K562 (cell line): ENCODE results near the gene SPAG9.

Experiments
- HDAC2 ChIP-seq: fragments of 450-650 bp; IDR thresholded peaks from 2 replicates; pipeline ENCODE4 v1.6.1; 2016; ENCODE audit warnings: mild to moderate bottlenecking
- L3MBTL2 ChIP-seq: fragments of 450-650 bp; IDR thresholded peaks from 2 replicates; pipeline ENCODE4 v1.6.1; 2016; ENCODE audit warnings: mild to moderate bottlenecking, moderate library complexity
- MTA1 ChIP-seq: fragments of 450-650 bp; IDR thresholded peaks from 2 replicates; pipeline ENCODE4 v1.6.1; 2017; ENCODE audit warnings: borderline replicate concordance
- POLR2AphosphoS5 ChIP-seq: IDR thresholded peaks from 2 replicates; pipeline ENCODE4 v1.6.1; 2011; ENCODE audit warnings: mild to moderate bottlenecking, low read depth, low read length, moderate library complexity; ENCODE audit not compliant: control insufficient read depth, insufficient read depth
- ZNF3 ChIP-seq: fragments of 250-450 bp; sonication (Bioruptor Pico); IDR thresholded peaks from 2 replicates; pipeline ENCODE4 v1.5.0; 2021; ENCODE audit warnings: mild to moderate bottlenecking, moderate library complexity
- TF ChIP-seq, protein P1 (sequence below), 3 experiments: IDR thresholded peaks in 2 of 3; conservative IDR thresholded peaks in 1 of 3; 2 replicates each; pipeline ENCODE4 v1.5.1; 2011 to 2012; ENCODE audit warnings: low read length in 3 of 3, mild to moderate bottlenecking in 3 of 3, control low read depth in 2 of 3, improper control_type of control experiment in 1 of 3, inconsistent platforms in 1 of 3, low read depth in 1 of 3, mixed read lengths in 1 of 3, moderate library complexity in 1 of 3; ENCODE audit not compliant: insufficient read depth in 2 of 3

DNA sequence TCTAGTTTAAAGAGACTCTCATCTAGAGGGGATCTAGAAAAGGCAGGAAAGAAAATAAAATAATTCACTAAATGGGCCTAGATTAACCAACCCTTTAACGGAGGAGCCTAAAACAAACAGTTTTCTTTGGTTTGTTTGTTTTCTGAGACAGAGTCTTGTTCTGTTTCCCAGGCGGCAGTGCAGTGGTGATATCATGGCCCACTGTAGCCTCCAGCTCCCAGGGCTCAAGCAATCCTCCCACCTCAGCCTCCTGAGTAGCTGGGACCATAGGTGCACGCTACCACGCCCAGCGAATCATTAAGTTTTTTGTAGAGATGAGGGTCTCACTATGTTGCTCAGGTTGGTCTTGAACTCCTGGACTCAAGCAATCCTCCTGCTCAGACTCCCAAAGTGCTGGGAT is 132.2 kb downstream of the SPAG9 start:
- TF ChIP-seq HDAC2: no peak
- no peak for TF ChIP-seq MTA1
- no peak for TF ChIP-seq ZNF3
- TF ChIP-seq L3MBTL2: no peak
- TF ChIP-seq, protein P1, sequence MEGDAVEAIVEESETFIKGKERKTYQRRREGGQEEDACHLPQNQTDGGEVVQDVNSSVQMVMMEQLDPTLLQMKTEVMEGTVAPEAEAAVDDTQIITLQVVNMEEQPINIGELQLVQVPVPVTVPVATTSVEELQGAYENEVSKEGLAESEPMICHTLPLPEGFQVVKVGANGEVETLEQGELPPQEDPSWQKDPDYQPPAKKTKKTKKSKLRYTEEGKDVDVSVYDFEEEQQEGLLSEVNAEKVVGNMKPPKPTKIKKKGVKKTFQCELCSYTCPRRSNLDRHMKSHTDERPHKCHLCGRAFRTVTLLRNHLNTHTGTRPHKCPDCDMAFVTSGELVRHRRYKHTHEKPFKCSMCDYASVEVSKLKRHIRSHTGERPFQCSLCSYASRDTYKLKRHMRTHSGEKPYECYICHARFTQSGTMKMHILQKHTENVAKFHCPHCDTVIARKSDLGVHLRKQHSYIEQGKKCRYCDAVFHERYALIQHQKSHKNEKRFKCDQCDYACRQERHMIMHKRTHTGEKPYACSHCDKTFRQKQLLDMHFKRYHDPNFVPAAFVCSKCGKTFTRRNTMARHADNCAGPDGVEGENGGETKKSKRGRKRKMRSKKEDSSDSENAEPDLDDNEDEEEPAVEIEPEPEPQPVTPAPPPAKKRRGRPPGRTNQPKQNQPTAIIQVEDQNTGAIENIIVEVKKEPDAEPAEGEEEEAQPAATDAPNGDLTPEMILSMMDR (IDR thresholded peaks at IDR 0.05 in 2 of 3, conservative IDR thresholded peaks at IDR 0.05 in 1 of 3; ENCODE audit: insufficient read depth in 2 of 3, low read depth in 1 of 3, low read length in 3 of 3): no peak
- TF ChIP-seq POLR2AphosphoS5: no peak
